BE2C (cell line): Measurements from ENCODE around the gene GNG8.

Experiments used
- DNase-seq: peaks from one replicate; pipeline ENCODE4 v3.0.0-alpha.2; 2020
- H3K27me3 ChIP-seq: fragments of 250-450 bp; sonication (Bioruptor Pico); 2 replicates; pipeline ENCODE4 v1.5.1; 2020; ENCODE audit warnings: mild to moderate bottlenecking
- H3K36me3 ChIP-seq: fragments of 250-450 bp; sonication (Bioruptor Pico); 2 replicates; pipeline ENCODE4 v1.5.1; 2020; ENCODE audit warnings: mild to moderate bottlenecking
- H3K4me1 ChIP-seq: fragments of 250-450 bp; sonication (Bioruptor Pico); 2 replicates; pipeline ENCODE4 v1.5.1; 2020
- H3K4me3 ChIP-seq: 2 replicates; pipeline ENCODE4 v1.5.1; 2011; ENCODE audit warnings: low read depth, low read length
- H3K9me3 ChIP-seq: fragments of 250-450 bp; sonication (Bioruptor Pico); 2 replicates; pipeline ENCODE4 v1.5.1; 2020
- TF ChIP-seq, protein P1 (sequence below): IDR thresholded peaks from 2 replicates; pipeline ENCODE4 v1.5.1; 2012; ENCODE audit warnings: mild to moderate bottlenecking, low read depth, low read length

GNG8 gene

DNA sequence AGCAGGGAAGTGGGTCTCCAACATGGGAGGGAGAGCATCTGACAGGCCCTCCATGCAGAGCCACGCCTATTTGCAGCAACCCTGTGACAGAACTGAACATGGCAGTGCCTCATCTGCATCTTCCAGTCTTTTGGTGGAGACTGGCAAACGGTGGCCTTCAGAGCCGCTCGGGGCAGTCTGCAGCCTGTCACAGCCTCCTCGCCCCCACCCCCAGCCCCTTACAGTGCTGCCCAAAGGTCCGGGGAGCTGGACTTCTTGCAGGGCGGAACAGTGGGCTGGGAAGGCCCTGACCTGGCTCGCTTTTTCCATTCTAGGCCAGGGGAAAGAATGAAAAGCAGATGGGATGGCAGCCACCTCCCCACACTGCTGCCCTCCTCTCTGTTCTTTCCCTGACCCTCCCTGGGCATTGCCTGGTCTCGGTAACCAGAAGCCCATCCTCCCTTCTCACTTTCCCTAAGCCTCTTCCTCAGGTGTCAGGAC, 32.2 kb downstream of the GNG8 start:
- Histone ChIP-seq H3K9me3 (no peaks in the 10 kb centered on the region), H3K4me1 (no peaks in the 10 kb centered on the region; the same call in 1 of the 2 replicates), H3K4me3 (peak overlapping the region; percentile 100), H3K27me3 (no peaks in the 10 kb centered on the region), H3K36me3 (peaks cover 39% of the 10 kb centered on the region)
- TF ChIP-seq, protein P1, sequence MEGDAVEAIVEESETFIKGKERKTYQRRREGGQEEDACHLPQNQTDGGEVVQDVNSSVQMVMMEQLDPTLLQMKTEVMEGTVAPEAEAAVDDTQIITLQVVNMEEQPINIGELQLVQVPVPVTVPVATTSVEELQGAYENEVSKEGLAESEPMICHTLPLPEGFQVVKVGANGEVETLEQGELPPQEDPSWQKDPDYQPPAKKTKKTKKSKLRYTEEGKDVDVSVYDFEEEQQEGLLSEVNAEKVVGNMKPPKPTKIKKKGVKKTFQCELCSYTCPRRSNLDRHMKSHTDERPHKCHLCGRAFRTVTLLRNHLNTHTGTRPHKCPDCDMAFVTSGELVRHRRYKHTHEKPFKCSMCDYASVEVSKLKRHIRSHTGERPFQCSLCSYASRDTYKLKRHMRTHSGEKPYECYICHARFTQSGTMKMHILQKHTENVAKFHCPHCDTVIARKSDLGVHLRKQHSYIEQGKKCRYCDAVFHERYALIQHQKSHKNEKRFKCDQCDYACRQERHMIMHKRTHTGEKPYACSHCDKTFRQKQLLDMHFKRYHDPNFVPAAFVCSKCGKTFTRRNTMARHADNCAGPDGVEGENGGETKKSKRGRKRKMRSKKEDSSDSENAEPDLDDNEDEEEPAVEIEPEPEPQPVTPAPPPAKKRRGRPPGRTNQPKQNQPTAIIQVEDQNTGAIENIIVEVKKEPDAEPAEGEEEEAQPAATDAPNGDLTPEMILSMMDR = no peak
- DNase-seq = no peak

DNA sequence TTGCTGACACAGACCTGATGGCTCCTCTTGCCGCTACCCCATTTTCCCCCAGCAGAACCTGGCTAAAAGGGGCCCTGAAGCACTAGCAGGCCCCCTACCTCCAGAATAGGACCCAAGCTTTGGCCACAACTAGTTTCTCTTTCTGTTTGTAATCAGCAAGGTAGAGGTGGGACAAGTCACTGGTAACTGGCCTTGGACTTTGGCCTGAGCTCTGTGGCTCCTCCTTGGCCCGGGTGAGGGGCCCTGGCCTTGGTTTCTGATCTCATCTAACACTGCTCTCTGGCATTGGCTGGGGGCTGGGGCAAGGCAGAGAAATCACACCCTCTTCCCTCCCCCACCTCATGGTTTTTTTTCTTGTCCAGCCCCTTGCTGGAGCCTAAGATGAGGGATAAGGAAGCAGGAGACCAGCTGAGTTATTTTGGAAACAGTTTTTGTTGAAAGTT, 32.8 kb downstream of the GNG8 start:
- H3K4me3 ChIP-seq = peak overlapping the region; percentile 100
- H3K4me1 ChIP-seq = no peaks in the 10 kb centered on the region; the same call in 1 of the 2 replicates
- DNase-seq = no peak
- no peaks in the 10 kb centered on the region for H3K27me3 ChIP-seq
- no peaks in the 10 kb centered on the region for H3K9me3 ChIP-seq
- H3K36me3 ChIP-seq = peaks cover 34% of the 10 kb centered on the region
- TF ChIP-seq, protein P1 = no peak

DNA sequence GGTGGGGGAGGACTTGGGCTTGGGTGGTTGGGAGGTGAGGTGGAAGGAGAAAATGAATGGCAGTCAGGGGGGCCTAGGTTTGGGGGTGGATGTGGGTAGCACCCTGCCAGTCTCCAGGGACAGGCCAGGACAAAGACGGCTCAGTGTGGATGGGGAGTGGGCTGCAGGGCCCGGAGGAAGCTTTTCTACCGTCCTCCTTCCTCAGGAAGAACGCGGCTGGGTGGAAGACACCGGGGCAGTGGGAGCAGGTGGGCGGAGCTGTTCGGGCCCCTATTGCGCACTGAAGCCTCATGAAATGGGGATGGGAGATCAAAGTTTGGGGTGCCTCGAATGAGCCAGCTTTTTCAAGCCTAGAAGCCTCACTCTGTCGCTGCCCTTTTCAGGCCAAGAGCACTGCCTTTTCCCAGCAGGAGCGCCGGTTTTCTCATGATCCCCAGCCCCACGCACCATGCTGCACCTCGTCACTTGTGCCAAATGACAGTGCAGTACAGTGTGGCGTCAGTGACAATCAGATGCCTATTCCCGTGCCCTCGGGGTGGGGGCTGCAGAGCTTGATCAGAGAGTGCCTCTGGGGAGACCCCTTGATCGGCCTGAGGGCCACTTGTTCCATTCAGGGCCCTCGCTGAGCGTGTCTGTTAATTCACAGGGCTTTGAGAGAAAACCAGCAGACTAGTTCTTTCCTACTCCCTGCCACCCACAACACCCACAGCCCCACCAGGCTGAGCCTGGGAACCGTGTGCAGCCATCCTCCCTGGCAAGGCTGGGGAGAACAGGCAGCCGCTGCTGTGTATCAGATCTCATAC, 33.4 kb downstream of the GNG8 start:
- Histone ChIP-seq H3K4me3 (peak overlapping the region; percentile 100), H3K4me1 (no peaks in the 10 kb centered on the region; the same call in 1 of the 2 replicates)
- TF ChIP-seq, protein P1 = no peak

DNA sequence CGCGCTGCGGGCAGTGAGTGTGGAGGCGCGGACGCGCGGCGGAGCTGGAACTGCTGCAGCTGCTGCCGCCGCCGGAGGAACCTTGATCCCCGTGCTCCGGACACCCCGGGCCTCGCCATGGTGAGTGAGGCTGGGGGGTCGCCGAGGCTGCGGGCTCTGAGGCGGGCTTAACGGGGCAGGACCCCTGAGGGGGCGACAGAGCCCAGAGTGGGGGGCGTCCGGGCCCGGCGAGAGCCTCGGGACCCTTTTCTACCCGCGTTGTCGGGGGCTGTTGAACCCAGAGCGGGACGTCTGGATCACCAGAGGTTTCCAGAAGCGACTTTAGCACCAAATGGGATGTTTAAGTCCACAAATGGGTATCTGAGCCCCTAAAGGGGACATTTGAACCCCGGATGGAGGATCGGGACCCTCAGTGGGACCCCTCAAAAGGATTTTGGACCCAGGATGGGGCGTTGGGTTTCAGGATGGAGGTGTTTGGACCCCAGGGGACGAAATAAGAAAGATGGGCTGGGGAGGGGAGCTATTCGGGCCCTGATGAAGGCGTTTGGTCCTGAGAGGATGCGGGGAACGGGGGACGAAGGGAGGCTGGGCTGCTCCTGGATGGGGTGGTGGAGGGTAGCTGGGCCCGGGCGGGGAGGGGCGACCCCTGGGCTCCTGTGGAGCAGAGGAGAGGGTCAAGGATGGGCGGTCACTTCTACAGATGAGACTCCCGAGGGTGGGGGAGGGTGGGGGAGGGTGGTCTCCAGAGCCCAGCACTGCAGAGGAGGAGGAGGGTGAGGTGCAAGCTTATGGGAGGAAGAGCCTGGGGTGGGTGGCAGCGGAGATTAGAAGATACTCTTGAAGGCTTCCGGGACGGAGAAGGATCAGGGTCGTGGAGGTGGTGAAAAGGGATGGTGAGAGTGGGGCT, 34.4 kb downstream of the GNG8 start, which contains the start of gene CALM3:
Gene CALM3, plus strand, starts transcription at position 13 of the 907 bp plus-strand sequence. Its CDS starts 105 bp downstream, at position 118.
- H3K4me1 ChIP-seq = no peaks in the 10 kb centered on the region; the same call in 1 of the 2 replicates
- TF ChIP-seq, protein P1 = no peak
- DNase-seq = no peak
- peak within 1 kb of the TSS; percentile 100 for H3K4me3 ChIP-seq
- H3K27me3 ChIP-seq = no peaks in the 10 kb centered on the region
- peaks cover 17% of the 10 kb centered on the region for H3K36me3 ChIP-seq
- H3K9me3 ChIP-seq = no peaks in the 10 kb centered on the region

More for the DNA sequence above, 33.4 kb downstream of the GNG8 start:
- H3K9me3 ChIP-seq = no peaks in the 10 kb centered on the region
- DNase-seq = peak; percentile 49
- no peaks in the 10 kb centered on the region for H3K27me3 ChIP-seq
- H3K36me3 ChIP-seq = peaks cover 28% of the 10 kb centered on the region

DNA sequence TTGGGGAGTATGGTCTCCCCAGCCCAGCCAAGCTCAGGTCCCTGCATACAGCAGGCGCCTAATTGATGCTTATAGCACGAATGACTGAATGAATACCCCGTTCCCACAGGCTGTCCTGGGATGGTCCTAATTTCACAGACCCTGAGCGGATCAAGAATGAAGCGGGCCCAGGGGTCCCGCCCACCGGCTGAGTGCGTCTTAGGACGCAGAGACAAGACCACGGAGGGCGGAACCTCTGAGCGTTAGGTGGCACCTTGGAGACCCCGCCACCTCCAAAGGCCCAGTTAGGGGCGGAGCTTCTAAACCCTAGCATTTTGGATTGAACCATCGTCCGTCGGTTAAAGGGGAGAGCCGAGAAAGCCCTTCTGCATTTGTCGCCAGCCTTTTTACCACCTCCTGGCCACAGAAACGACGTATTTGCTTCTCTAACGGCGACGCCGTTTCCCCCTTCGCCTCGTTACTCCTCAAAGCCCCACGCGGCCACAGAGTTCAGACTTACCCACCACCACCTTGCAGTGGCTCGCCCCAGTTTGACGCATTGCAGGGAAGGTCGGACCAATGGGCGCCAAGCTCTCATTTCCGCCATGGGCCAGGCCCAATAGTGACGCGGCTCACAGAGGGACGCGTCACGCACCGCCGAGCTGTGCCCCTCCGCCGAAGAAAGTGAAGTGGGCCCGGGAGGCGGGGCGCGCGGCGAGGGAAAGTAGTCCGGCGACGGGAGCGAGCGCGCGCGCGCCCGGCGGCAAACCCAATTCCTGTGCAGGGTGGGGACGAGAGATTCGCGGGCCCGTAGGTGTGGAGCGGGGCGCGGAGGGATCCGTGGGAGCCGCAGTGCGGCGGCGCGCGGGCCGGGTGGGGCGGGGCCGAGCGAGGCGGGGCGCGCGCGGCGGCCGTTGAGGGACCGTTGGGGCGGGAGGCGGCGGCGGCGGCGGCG, 35.4 kb downstream of the GNG8 start:
- no peaks in the 10 kb centered on the region for H3K27me3 ChIP-seq
- TF ChIP-seq, protein P1 = no peak
- H3K4me3 ChIP-seq = peak overlapping the region; percentile 100
- H3K36me3 ChIP-seq = peaks cover 8% of the 10 kb centered on the region
- no peaks in the 10 kb centered on the region; the same call in 1 of the 2 replicates for H3K4me1 ChIP-seq
- DNase-seq = peak; percentile 94
- no peaks in the 10 kb centered on the region for H3K9me3 ChIP-seq
